Skeletal muscle tissue (tissue), 4 donors: ENCODE measurements around the gene NRXN3. TPM values are rescaled to one million over a fixed set of nuclear protein-coding genes. Genes with fewer than 3 reads are reported as not detected.

Experiments used
- H3K27ac ChIP-seq: one replicate; pipeline ENCODE4 v1.7.0; 2013; ENCODE audit warnings: mild to moderate bottlenecking, low read depth, low read length, inconsistent platforms
- H3K27me3 ChIP-seq, 3 donors: one replicate each; pipeline ENCODE4 v1.7.0; 2013; ENCODE audit warnings: low read length in 3 of 3; ENCODE audit not compliant: control insufficient read depth in 3 of 3, insufficient read depth in 3 of 3
- H3K36me3 ChIP-seq, 3 donors: one replicate each; pipeline ENCODE4 v1.7.0; 2013; ENCODE audit warnings: low read length in 3 of 3; ENCODE audit not compliant: control insufficient read depth in 3 of 3, insufficient read depth in 3 of 3
- H3K4me1 ChIP-seq, 3 donors: one replicate each; pipeline ENCODE4 v1.7.0; 2013; ENCODE audit warnings: low read length in 3 of 3, mild to moderate bottlenecking in 3 of 3; ENCODE audit not compliant: control insufficient read depth in 3 of 3, insufficient read depth in 3 of 3
- H3K4me3 ChIP-seq, 3 donors: one replicate each; pipeline ENCODE4 v1.7.0; 2013; ENCODE audit warnings: low read length in 3 of 3
- H3K9ac ChIP-seq, 3 donors: one replicate each; pipeline ENCODE4 v1.7.0; 2013; ENCODE audit warnings: low read length in 3 of 3, mild to moderate bottlenecking in 3 of 3, moderate library complexity in 2 of 3, low read depth in 1 of 3
- H3K9me3 ChIP-seq, 3 donors: one replicate each; pipeline ENCODE4 v1.7.0; 2013; ENCODE audit warnings: low read length in 3 of 3; ENCODE audit not compliant: control insufficient read depth in 3 of 3
- total RNA-seq: library from RNA; depleted of rRNA; stranded (reverse); fragments of >200 nt; gene quantifications from one replicate; pipeline ENCODE4 v1.2.3, GENCODE V29; 2014
- donor health status: Osteomylitis.

Gene NRXN3
- total RNA-seq, 1 donor from 2014 or later: 0.52 TPM

DNA sequence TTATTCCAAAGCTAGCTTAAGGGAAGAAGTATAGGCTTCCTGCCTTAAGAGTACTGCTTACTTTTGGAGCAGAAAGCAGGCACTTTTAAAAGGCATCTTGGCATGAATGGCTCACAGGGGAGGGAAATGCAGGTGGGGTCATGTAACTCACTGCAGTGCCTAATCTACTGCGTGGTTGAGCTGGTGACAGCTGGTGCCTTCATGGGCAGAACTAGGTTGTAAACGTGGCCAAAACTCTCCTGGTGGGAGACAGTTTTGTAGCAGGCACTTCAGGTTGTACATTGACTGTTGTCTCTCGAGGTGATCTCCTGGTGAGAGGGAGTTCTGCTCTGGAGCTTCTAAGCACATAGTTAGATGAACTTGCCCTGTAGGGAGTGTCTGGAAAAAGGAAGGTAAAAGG lies 1078.6 kb downstream of the NRXN3 start:
- no peaks in the 10 kb centered on the region for H3K9me3 ChIP-seq
- no peak overlapping the region for H3K4me3 ChIP-seq
- no peaks in the 10 kb centered on the region for H3K4me1 ChIP-seq
- no peak overlapping the region for H3K9ac ChIP-seq
- H3K27ac ChIP-seq: no peak overlapping the region
- no peaks in the 10 kb centered on the region for H3K36me3 ChIP-seq
- peaks cover 0 to 3% (median 0%) of the 10 kb centered on the region in 3 donors for H3K27me3 ChIP-seq

DNA sequence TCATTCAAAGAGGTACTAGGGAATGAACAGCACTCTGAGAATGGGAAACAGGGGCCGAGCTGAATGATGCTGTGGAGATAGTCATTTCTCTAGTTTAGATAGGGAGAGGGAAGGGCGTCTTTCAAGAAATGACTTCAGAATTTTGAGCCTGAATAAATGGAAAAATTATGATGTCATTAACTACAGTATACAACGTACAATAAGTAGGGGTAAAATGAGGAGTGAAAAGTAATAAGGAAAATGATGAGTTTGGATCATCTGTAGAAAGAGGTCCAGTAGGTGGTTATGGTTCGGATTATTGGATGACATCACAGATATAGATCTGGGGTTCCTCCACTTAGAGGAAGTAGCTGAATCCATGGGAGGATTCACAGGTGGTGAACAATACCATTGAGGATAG lies 1081.1 kb downstream of the NRXN3 start:
- peaks cover 0 to 3% (median 0%) of the 10 kb centered on the region in 3 donors for H3K27me3 ChIP-seq
- H3K4me3 ChIP-seq: no peak overlapping the region
- H3K9ac ChIP-seq: no peak overlapping the region
- no peaks in the 10 kb centered on the region for H3K4me1 ChIP-seq
- no peaks in the 10 kb centered on the region for H3K9me3 ChIP-seq
- no peaks in the 10 kb centered on the region for H3K36me3 ChIP-seq
- no peak overlapping the region for H3K27ac ChIP-seq

DNA sequence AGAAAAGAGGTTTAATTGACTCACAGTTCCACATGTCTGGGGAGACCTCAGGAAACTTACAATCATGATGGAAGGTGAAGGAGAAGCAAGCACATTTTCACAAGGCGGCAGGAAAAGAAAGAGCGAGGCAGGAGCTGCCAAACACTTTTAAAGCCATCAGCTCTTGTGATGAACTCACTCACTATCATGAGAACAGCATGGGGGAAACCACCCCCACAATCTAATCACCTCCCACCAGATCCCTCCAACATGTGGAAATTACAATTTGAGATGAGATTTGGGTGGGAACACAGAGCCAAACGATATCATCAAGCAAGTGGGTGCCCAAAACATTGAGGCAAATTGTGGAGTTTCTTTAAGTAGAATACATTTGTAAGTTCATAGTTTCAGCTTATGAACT lies 1083.4 kb downstream of the NRXN3 start:
- no peaks in the 10 kb centered on the region for H3K9me3 ChIP-seq

DNA sequence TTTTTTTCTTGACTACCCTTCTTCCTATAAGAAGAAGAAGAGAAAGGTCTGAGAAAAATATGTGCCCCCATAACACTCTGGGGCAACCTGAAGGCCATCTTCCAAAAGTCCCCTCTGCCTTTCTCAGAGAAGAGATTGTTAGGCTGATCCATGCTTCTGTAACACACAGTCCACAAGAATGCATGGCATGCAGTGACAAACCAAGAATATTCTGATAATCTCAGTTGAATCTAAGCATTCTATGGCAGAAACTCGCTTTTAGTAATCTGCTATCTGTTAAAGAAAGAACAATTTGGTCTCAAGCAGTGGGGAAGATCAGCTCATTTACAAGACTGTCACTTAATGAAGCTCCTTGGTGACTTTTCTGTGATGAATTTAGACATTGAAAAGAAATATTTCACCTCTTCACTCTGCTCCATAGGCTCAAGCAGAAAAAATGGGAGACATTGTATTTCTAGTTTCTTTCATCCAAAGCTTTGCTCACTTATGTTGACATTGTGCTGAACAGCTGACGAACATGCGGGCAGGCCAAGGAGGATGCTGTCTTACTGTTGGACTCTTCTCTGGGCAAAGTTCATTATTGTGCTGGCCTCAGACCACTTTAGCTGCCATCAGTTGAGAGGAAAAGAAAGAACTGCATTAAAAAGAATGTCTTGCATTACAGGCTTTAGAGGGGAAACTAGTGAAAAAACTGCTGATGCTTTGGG lies 1084.0 kb downstream of the NRXN3 start:
- H3K27ac ChIP-seq: no peak overlapping the region
- no peak overlapping the region for H3K4me3 ChIP-seq
- no peaks in the 10 kb centered on the region for H3K36me3 ChIP-seq
- H3K9ac ChIP-seq: no peak overlapping the region
- H3K4me1 ChIP-seq: peaks cover 0 to 2% (median 0%) of the 10 kb centered on the region in 3 donors
- no peaks in the 10 kb centered on the region for H3K9me3 ChIP-seq
- H3K27me3 ChIP-seq: peaks cover 0 to 3% (median 0%) of the 10 kb centered on the region in 3 donors

More for the DNA sequence above, 1083.4 kb downstream of the NRXN3 start:
- Histone ChIP-seq H3K27me3 (peaks cover 0 to 3% (median 0%) of the 10 kb centered on the region in 3 donors), H3K27ac (no peak overlapping the region), H3K4me1 (peaks cover 0 to 2% (median 0%) of the 10 kb centered on the region in 3 donors), H3K9ac (no peak overlapping the region), H3K36me3 (no peaks in the 10 kb centered on the region), H3K4me3 (no peak overlapping the region)

DNA sequence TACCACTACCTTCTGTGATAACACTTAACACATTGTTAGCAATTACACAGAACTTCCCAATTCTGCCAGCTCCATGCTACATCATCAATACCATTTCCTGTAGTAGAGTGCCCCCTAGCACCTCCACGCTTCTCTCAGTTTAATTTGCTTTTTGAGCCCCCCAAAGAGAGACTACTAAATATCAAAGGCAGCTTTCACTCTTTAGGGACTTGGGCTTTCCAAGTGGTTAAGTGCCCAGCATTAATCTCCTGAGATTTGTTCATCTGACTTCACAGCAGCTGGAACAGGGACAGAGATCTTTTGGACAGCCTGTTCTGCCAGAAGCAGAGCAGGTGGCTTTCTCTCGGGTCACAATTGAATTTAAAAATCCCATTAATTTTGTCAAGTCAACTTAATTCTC lies 1086.2 kb downstream of the NRXN3 start:
- H3K4me3 ChIP-seq: no peak overlapping the region
- H3K27ac ChIP-seq: no peak overlapping the region
- peaks cover 0 to 3% (median 0%) of the 10 kb centered on the region in 3 donors for H3K27me3 ChIP-seq
- no peaks in the 10 kb centered on the region for H3K9me3 ChIP-seq
- peaks cover 0 to 2% (median 0%) of the 10 kb centered on the region in 3 donors for H3K4me1 ChIP-seq
- H3K9ac ChIP-seq: no peak overlapping the region
- no peaks in the 10 kb centered on the region for H3K36me3 ChIP-seq

DNA sequence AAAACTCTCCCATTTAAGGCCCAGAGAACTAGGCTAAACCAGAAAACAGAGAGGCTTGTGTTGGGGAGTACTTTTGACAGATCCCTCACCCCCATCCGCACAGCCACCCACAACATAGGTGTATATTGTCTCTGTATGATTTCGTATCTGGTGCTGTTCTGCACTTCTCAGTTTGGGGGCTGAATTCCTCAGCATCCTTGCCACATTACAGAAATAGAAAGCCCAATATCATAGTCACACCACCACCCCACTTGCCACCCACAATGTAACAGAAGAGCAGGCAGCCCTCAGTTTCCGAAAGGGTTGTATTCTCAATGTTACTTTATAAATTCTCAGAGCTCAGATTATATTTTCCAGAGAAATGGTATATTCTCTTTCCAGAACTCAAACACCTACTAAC lies 1090.2 kb downstream of the NRXN3 start:
- no peak overlapping the region for H3K27ac ChIP-seq
- no peaks in the 10 kb centered on the region for H3K9me3 ChIP-seq
- no peak overlapping the region for H3K9ac ChIP-seq
- H3K36me3 ChIP-seq: no peaks in the 10 kb centered on the region
- H3K27me3 ChIP-seq: no peaks in the 10 kb centered on the region
- H3K4me3 ChIP-seq: no peak overlapping the region
- H3K4me1 ChIP-seq: peaks cover 0 to 2% (median 0%) of the 10 kb centered on the region in 3 donors

DNA sequence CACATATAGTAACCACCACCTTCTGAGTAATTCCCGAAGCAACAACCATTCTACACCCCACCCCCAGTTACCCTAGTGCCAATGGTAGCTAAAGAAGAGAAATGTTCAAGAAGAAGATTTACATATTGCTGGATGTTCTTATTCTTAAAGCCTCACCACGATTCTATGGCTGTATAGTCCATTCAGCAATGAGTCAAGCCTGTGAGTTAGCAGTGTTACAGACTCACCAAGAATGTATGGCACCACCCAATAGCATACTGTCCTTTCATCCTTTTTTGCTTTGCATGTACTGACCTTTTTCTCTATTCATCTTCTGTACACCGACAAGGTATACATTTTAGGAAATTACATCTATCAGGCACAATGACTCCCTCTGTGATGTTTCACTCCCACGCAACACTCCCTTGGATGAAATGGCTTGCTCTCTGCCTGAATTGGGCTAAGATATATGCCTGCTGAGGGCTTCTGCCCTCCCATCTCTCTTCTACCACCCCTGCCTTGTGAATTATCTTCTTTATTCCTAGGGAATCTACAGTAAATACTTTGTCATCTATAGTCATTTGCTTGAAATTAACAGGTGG lies 1095.3 kb downstream of the NRXN3 start:
- H3K9me3 ChIP-seq: no peaks in the 10 kb centered on the region
- no peaks in the 10 kb centered on the region for H3K27me3 ChIP-seq
- H3K9ac ChIP-seq: no peak overlapping the region
- H3K36me3 ChIP-seq: no peaks in the 10 kb centered on the region
- no peak overlapping the region for H3K4me3 ChIP-seq
- no peaks in the 10 kb centered on the region for H3K4me1 ChIP-seq
- H3K27ac ChIP-seq: no peak overlapping the region

- Histone ChIP-seq H3K9ac (no peak overlapping the region), H3K9me3 (no peaks in the 10 kb centered on the region), H3K4me1 (no peaks in the 10 kb centered on the region), H3K27me3 (no peaks in the 10 kb centered on the region), H3K36me3 (no peaks in the 10 kb centered on the region), H3K27ac (no peak overlapping the region), H3K4me3 (no peak overlapping the region)
Measured at GRCh38 chr14:79270361-79270760, 1100.2 kb downstream of the NRXN3 start.

DNA sequence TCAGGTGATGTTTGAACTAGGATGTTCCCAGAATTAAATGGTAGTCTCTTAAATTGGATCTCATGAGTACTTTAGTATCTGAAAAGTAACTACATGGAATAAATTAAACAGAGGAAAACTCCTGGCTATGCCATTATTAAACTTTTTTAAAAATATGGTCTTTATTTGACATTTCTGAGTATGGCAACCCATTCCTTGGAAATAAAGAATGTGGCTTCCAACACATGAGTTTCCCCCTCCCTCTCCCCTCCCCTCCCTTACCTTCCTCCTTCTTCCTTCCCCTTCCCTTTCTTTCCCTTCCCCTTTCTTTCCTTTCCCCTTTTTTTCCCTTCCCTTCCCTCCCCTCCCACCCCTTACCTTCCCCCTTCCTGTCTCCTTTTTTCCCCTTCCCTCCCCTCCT lies 1100.9 kb downstream of the NRXN3 start:
- H3K27ac ChIP-seq: no peak overlapping the region
- no peak overlapping the region for H3K4me3 ChIP-seq
- no peaks in the 10 kb centered on the region for H3K9me3 ChIP-seq
- no peaks in the 10 kb centered on the region for H3K4me1 ChIP-seq
- H3K27me3 ChIP-seq: no peaks in the 10 kb centered on the region
- H3K36me3 ChIP-seq: no peaks in the 10 kb centered on the region
- H3K9ac ChIP-seq: no peak overlapping the region

- no peaks in the 10 kb centered on the region for H3K9me3 ChIP-seq
- peaks cover 7 to 16% (median 8%) of the 10 kb centered on the region in 3 donors for H3K27me3 ChIP-seq
- H3K4me3 ChIP-seq: no peak overlapping the region
- no peak overlapping the region for H3K9ac ChIP-seq
- H3K4me1 ChIP-seq: peaks cover 15 to 18% (median 16%) of the 10 kb centered on the region in 3 donors
- H3K27ac ChIP-seq: no peak overlapping the region
- H3K36me3 ChIP-seq: no peaks in the 10 kb centered on the region
Measured at GRCh38 chr14:79274641-79275291, 1104.6 kb downstream of the NRXN3 start.
